ENCODE results near the gene ENTPD6.
A peak's percentile ranks its signal among the peaks of the same experiment; 100 is the strongest.

DNA sequence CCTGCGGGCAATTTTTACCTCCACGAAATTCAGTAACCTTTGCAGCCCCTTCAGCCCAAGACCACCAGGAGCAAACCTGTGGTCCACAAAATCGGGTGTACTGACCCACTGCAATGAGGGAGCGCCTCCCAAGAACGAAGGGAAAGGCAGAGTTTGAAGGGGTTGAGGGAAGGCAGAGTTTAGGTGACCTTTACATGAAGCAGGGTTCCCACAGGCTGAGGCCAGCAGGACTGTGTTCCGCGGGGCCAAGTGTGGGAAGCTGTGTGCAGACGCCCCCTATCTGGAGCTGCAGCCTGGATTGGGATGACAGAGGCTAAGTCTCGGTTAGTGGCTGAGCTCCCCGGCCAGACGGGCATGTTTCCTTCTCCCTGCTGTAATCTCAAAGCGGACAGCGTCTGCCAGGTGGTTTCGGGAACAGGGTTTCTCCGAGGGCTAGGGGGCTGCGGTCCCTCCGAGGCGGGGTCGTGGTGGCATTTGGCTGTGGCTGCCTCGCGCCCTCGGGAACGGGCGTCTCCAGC is 51.5 kb downstream of the ENTPD6 start:
- TF ChIP-seq, protein P1, sequence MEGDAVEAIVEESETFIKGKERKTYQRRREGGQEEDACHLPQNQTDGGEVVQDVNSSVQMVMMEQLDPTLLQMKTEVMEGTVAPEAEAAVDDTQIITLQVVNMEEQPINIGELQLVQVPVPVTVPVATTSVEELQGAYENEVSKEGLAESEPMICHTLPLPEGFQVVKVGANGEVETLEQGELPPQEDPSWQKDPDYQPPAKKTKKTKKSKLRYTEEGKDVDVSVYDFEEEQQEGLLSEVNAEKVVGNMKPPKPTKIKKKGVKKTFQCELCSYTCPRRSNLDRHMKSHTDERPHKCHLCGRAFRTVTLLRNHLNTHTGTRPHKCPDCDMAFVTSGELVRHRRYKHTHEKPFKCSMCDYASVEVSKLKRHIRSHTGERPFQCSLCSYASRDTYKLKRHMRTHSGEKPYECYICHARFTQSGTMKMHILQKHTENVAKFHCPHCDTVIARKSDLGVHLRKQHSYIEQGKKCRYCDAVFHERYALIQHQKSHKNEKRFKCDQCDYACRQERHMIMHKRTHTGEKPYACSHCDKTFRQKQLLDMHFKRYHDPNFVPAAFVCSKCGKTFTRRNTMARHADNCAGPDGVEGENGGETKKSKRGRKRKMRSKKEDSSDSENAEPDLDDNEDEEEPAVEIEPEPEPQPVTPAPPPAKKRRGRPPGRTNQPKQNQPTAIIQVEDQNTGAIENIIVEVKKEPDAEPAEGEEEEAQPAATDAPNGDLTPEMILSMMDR (IDR thresholded peaks at IDR 0.05) = peak in 4 of 5 experiments; percentile 33 to 54 (median 48)
- TF ChIP-seq POLR2A (IDR thresholded peaks at IDR 0.05) = no peak
